ENCODE results near the gene SLC25A40.
"Not testable (repeated sequence)": the region's sequence is repeated elsewhere in the genome, so short reads cannot be mapped to it uniquely, and the experiment has no call there.

The SLC25A40 gene

GRCh38 chr7:87833130-87833529 is 43.0 kb downstream of the SLC25A40 start:
- H3K4me3 ChIP-seq (ENCODE audit: low read length): no peak overlapping the region
- no peak for TF ChIP-seq ZNF274 (IDR thresholded peaks at IDR 0.05; ENCODE audit: low read depth, low read length)

GRCh38 chr7:87831097-87831496 is 45.1 kb downstream of the SLC25A40 start:
- no peak for TF ChIP-seq ZNF274 (IDR thresholded peaks at IDR 0.05; ENCODE audit: low read depth, low read length)
- H3K4me3 ChIP-seq (ENCODE audit: low read length): no peak overlapping the region

- not testable (repeated sequence) for H3K4me3 ChIP-seq (ENCODE audit: low read length)
Observed at GRCh38 chr7:87828383-87828782, 47.8 kb downstream of the SLC25A40 start.

GRCh38 chr7:87825369-87825768 is 50.8 kb downstream of the SLC25A40 start:
- H3K4me3 ChIP-seq (ENCODE audit: low read length): not testable (repeated sequence)

- H3K4me3 ChIP-seq (ENCODE audit: low read length): not testable (repeated sequence)
Observed at GRCh38 chr7:87822056-87822455, 54.1 kb downstream of the SLC25A40 start.

- no peak for TF ChIP-seq ZNF274 (IDR thresholded peaks at IDR 0.05; ENCODE audit: low read depth, low read length)
- no peak overlapping the region for H3K4me3 ChIP-seq (ENCODE audit: low read length)
Observed at GRCh38 chr7:87818336-87818735, 57.8 kb downstream of the SLC25A40 start.

GRCh38 chr7:87816389-87816788 is 59.8 kb downstream of the SLC25A40 start:
- H3K4me3 ChIP-seq (ENCODE audit: low read length): no peak overlapping the region
- TF ChIP-seq ZNF274 (IDR thresholded peaks at IDR 0.05; ENCODE audit: low read depth, low read length): no peak

- no peak overlapping the region for H3K4me3 ChIP-seq (ENCODE audit: low read length)
- no peak for TF ChIP-seq ZNF274 (IDR thresholded peaks at IDR 0.05; ENCODE audit: low read depth, low read length)
Observed at GRCh38 chr7:87810726-87811125, 65.4 kb downstream of the SLC25A40 start.

- no peak for TF ChIP-seq ZNF274 (IDR thresholded peaks at IDR 0.05; ENCODE audit: low read depth, low read length)
- H3K4me3 ChIP-seq (ENCODE audit: low read length): no peak overlapping the region
Observed at GRCh38 chr7:87810130-87810529, 66.0 kb downstream of the SLC25A40 start.

- no peak for TF ChIP-seq ZNF274 (IDR thresholded peaks at IDR 0.05; ENCODE audit: low read depth, low read length)
- H3K4me3 ChIP-seq (ENCODE audit: low read length): no peak overlapping the region
Observed at GRCh38 chr7:87806150-87806549, 70.0 kb downstream of the SLC25A40 start.

GRCh38 chr7:87797798-87798403 is 78.3 kb downstream of the SLC25A40 start:
- TF ChIP-seq ZNF274 (IDR thresholded peaks at IDR 0.05; ENCODE audit: low read depth, low read length): no peak

GRCh38 chr7:87797395-87797794 is 78.8 kb downstream of the SLC25A40 start:
- TF ChIP-seq ZNF274 (IDR thresholded peaks at IDR 0.05; ENCODE audit: low read depth, low read length): no peak
- H3K4me3 ChIP-seq (ENCODE audit: low read length): no peak overlapping the region

More at GRCh38 chr7:87797798-87798403, 78.3 kb downstream of the SLC25A40 start:
- H3K4me3 ChIP-seq (ENCODE audit: low read length): no peak overlapping the region

GRCh38 chr7:87785368-87785995 is 90.7 kb downstream of the SLC25A40 start:
- no peak overlapping the region for H3K4me3 ChIP-seq (ENCODE audit: low read length)
- TF ChIP-seq ZNF274 (IDR thresholded peaks at IDR 0.05; ENCODE audit: low read depth, low read length): no peak

GRCh38 chr7:87784424-87784823 is 91.7 kb downstream of the SLC25A40 start:
- TF ChIP-seq ZNF274 (IDR thresholded peaks at IDR 0.05; ENCODE audit: low read depth, low read length): no peak
- H3K4me3 ChIP-seq (ENCODE audit: low read length): no peak overlapping the region

All from GM08714 (cell line).